CD4-positive, alpha-beta T cell treated with Interleukin-1 beta for 1 hour (primary cell): Measurements from ENCODE around the gene PPL.
"Not testable (repeated sequence)": the region's sequence is repeated elsewhere in the genome, so short reads cannot be mapped to it uniquely, and the experiment has no call there.

Experiments used
- DNase-seq, 2 donors: peaks; one replicate each; pipeline ENCODE4 v3.0.0-alpha.2; 2020 to 2022

PPL gene, protein sequence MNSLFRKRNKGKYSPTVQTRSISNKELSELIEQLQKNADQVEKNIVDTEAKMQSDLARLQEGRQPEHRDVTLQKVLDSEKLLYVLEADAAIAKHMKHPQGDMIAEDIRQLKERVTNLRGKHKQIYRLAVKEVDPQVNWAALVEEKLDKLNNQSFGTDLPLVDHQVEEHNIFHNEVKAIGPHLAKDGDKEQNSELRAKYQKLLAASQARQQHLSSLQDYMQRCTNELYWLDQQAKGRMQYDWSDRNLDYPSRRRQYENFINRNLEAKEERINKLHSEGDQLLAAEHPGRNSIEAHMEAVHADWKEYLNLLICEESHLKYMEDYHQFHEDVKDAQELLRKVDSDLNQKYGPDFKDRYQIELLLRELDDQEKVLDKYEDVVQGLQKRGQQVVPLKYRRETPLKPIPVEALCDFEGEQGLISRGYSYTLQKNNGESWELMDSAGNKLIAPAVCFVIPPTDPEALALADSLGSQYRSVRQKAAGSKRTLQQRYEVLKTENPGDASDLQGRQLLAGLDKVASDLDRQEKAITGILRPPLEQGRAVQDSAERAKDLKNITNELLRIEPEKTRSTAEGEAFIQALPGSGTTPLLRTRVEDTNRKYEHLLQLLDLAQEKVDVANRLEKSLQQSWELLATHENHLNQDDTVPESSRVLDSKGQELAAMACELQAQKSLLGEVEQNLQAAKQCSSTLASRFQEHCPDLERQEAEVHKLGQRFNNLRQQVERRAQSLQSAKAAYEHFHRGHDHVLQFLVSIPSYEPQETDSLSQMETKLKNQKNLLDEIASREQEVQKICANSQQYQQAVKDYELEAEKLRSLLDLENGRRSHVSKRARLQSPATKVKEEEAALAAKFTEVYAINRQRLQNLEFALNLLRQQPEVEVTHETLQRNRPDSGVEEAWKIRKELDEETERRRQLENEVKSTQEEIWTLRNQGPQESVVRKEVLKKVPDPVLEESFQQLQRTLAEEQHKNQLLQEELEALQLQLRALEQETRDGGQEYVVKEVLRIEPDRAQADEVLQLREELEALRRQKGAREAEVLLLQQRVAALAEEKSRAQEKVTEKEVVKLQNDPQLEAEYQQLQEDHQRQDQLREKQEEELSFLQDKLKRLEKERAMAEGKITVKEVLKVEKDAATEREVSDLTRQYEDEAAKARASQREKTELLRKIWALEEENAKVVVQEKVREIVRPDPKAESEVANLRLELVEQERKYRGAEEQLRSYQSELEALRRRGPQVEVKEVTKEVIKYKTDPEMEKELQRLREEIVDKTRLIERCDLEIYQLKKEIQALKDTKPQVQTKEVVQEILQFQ (N-terminal part only)

DNA sequence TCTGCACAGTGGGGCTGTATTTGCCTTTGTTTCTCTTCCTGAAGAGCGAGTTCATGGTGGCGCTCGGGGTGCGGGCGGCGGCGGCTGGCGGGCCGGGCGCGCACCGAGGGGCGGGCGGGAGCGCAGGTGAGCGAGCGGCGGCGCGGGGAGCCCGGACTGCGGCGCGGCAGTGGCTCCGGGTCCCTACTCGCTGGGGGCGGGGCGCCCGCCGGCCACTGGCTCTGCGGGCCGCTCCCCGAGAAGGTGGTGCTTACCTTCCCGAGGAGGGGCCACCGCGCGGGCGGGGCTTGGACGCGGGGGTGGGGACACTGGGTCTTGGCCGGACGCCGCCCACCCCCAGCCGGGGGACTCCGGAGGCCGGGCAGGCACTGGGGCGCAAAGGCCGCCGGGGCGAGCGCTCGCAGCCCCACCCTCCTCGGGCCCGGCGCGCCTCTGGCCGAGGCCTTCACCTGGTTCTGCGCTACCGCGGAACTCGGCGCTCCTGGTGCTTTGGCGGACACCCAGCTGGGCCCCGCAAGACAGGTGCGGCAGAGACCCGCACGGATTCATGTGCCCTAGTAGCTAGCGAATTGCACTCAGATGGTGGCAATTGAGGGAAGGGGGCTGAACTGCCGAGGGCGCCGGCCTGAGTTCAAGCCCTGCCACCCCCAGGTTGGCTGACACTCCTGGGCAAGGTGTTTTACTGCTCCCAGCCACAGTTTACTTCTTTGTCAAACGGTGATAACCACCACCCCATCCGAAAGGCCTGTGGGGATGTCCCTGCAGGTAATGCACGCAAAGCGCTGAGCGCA is at the start of gene PPL:
TSS of gene PPL (minus strand) at position 158 of the 791 bp plus-strand sequence. CDS start at position 55, 103 bp downstream.
- DNase-seq: no peak

DNA sequence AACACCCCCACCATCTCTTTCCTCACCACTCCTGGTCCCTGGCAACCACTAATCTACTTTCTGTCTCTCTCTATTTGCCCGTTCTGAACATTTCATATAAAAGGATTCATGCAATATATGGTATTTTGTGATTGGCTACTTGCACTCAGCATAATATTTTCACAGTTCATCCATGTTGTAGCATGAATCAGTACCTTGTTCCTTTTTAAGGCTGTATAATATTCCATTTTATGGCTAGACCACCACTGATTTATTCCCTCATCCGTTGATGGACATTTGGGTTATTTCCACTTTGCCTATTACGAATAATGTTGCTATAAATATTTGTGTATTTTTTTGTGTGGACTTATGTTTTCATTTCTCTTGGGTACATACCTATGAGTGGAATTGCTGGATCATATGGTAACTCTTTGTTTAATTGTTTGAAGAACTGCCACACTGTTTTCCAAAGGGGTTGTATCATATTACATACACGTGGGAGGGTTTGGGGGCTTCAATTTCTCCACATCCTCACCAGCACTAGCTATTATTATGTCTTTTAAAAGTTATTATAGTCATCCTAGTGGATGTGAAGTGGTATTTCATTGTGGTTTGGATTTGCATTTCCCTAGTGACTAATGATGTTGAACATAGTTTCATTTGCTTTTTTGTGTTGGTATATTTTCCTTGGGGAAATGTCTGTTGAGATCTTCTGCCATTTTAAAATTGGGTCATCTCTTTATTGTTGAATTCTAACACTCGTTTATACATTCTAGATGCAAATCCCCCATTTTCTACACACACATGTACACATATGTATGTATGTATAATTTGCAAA is 47.4 kb upstream of the PPL start:
- DNase-seq: no peak

DNA sequence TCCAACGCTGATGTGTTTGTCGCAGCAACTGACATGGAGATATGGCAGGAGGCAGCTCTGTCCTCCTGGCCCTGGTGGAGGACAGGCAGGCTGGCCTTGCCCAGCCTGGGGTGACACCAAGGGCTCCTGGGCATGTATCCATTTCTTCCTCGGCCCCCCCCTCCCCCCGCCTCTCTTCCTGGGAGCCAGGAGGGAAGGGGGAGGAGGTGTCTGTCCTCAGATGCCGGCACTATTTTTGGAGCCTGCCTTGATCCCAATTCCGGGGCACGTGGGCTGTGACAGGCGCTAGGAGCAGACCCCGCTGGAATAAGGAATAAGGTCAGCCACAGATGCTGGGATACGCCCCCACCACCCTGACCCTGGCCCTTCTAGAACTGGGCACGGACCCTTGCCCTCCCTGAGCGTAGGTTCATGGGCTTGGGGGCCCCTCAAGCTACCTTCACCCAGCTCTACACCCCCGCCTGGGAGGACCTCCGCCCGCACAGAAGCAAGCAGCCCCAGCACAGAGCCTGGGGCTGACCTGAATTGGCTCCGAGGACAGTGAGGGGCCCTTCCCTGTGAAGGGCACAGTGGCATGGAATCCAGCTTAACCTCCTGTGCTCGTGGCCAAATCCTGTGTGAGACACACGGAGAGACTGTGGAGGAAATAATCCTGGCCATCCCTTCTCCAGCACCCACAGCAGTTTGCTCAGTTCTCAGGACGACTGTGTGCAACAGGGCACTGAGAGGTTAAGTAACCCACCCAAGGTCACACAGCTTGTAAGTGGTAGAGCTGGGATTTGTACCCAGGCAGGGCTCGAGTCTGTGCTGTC is 45.3 kb upstream of the PPL start:
- no peak for DNase-seq

DNA sequence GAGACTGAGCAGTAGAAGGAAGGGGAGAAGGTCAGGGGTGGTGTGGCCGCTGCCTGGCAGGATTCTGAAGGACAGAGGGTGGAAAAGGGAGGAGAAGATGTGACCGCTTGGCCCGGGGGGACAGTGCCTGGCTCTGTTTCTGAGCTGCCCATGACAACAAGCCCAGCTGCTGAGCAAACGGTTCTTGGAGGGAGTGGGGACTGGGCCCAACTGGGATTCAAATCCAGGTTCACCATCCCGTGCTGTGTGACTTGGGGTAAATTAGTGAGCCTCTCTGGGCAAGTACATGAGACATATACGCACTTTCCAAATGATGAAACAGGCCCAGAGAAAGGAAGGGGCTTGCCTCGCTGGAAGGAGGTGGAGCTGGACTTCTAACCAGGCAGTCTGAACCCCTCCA is 44.5 kb upstream of the PPL start:
- DNase-seq: no peak

DNA sequence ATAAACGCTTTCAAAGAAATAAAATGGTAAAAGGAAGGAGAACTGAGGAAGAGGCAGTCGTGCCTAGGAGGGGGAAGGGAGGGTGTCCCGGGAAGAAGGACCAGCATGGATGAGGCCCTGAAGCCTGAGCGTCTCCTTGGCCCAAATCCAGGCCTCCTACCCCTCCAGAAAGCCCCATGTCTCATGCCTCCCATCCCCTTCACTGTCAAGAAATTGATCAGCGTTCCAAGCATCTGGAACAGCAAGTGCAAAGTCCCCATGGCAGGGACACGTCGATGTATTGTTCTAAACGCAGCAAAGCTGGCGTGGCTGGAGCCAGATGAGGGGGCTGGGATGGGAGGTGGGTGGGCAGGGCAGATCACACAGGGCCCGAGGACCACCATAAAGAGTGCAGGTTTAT is 43.7 kb upstream of the PPL start:
- no peak for DNase-seq

DNA sequence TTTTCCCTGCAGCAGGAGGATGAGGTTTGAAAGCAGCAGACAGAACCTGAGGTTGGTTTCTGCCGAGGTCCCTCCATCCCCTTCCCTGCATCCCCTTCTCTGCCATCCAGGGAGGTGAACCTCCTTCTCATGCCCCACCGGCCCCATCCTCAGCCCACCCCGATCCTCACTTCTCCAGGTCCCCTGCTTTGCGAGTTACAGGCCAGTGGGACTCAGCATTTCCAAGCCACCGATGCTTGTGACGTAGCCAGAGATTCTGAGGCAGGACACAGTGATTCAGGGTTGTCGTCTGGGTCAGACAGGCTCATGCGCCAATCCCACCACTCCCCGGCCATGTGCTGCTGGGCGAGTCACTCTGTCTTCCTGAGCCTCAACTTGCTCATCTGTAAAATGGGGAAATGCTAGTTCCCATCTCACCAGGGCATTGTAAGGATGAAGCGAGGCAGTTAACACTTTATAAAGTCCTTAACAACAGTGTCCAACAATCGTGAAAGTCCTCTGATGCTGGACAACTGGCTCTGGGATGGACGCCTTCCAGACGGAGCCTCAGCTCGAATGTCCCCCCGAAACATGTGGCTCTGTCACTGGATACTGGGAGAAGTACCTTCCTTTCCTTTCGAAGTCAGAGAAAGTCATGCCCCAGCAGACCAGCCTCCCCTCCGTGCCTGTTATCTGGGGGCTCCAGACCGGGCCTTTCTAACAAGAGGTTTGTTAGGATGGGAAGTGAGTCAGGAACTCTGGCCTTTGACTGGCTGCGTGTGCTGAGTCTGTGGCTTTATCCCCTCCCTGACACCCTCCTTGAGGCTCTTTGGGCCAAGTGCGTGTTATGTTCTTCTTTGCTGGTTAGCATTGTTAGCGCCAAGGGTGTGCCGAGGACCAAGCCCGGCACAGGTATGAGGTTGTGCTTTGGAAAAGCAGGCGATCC is 43.0 kb upstream of the PPL start:
- no peak for DNase-seq

DNA sequence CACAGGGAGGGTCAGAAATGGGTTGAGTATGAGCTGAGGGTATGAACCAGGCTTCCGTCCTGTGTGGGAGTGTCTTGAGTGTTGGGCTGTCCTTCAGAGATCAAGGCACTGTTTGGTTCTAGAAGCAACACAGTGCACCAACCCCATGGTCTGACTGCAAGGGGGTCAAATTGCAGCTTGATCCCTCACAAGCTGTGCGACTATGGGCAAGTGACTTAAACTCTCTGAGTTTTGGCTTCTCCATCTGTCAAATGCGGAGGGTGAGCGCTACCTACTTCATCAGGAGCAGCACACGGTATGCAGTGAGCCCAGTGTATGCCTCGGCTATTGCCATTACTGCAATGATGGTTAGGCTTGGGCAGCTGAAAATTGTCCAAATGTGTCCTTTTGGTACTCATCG is 42.2 kb upstream of the PPL start:
- DNase-seq: no peak

DNA sequence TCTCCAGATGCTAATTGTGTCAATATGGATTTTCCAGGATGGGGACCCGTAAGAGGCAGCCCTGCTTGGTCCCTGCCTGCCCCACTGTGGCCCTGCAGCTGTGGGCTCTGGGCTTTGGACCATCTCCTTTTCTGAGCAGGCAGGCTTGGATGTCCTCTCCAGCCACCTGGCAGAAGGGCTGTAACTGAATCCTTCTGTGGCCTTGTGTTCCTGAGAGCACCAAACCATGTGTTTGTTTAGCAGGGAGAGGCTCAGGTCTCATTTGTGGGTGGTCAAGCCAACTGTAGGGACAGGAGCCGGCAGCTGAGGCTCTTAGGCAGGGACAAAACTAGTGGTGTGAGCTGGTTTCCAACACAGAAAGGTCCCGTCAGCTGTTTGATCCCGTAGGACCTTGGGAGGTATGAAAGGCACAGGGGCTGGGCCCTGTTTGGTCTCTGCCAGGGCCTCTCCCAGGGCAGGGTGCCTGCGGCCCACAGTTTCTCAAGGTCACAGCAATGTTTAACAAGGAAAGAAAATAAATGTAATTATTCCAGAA is 39.7 kb upstream of the PPL start:
- no peak for DNase-seq

DNA sequence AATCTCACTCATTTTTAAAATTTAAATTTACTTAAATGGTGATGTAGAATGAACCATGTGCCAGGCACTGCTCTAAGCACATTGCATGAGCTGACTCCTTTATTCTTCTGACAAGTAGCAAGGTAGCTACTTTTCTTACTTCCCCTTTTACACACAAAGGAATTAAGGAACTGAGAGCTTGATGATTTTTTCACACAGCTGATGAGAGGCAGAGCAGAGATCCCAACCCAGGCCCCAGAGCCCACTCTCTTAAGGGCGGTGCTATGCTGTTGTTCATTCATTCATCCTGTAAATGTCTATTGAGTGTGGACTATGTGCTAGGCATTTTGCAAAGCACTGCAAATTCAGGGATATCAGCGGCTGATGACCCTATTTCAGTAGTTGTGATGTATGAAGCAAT is 39.1 kb upstream of the PPL start:
- no peak for DNase-seq

DNA sequence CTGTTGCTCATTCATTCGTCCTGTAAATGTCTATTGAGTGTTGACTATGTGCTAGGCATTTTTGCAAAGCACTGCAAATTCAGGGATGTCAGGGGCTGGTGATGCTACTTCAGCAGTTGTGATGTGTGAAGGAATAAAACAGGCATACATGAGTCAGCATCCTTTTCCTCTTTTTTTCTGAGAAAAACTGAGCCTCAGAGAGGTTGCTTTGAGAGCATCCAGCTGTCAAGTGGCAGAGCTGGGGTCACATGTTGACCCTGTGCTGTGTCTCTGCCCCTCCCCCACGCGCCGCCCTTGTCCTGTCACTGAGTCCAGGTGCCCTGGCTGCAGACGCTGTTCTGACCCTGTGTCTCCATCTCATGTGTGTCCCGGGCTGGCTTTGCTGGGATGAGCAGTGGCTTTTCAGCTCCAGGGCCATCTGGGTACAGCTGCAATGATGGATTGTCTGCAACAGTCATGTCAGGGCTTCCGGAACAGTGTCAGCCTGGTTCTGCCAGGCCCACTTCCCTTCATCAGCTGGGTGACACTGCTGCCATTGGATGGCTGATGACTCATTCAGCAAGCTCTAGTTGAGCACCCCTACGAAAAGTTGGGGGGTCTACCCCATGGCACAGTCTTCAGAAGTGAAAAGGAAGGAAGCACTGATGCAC is 36.1 kb upstream of the PPL start:
- no peak for DNase-seq

DNA sequence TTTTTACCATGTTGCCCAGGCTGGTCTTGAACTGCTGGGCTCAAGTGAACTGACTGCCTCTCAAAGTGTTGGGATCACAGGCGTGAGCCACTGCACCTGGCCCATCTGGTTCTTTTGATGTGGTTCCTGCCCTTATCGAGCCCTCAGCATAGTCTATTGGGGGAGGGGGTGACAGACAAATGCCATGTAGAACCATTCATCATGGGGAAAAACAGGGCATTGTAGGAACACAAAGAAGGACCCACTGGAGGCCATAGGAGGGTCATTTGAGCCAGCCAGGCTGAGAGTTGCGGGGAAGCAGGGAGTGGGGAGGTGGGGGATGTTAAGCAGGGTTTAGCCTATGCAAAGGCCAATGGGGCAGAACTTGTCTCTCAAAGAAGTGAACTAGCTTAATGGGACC is 33.1 kb upstream of the PPL start:
- no peak for DNase-seq

DNA sequence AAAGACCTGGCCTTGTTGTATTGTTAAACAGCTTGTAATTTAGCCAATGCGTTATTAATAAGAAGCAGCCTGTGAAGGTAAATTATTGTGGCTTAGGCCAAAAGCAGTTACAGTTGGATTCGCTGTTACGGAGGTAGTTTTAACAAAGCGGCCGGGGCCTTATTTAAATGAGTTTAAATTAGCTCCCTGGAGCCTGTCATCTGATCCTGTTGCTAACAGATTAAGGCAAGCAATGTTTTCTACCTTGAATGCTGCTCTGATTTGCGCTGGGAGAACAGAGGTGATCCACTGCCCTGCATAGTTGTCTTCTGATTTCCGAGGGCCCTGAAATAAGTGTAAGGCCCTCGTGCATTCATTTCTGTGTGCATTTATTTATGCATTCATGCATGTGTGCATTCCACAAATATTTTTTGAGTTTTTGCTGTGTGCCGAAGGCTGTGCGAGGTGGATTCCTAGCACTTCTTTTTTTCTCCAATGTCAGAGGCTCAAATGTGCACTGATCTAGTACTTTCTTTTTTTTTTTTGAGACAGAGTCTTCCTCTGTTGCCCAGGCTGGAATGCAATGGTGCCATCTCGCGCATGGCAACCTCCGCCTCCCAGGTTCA is 32.0 kb upstream of the PPL start:
- no peak for DNase-seq

DNA sequence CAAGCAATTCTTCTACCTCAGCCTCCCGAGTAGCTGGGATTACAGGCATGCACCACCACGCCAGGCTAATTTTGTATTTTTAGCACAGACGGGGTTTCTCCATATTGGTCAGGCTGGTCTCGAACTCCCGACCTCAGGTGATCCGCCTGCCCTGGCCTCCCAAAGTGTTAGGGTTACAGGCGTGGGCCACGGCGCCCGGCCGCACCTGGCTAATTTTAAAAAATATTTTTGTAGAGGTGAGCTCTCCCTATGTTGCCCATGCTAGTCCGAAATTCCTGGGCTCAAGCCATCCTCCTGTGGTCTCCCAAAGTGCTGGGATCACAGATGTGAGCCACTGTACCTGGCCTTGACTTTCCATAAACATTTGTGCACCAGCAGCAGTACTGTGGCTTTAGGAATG is 31.3 kb upstream of the PPL start:
- not testable (repeated sequence) for DNase-seq

DNA sequence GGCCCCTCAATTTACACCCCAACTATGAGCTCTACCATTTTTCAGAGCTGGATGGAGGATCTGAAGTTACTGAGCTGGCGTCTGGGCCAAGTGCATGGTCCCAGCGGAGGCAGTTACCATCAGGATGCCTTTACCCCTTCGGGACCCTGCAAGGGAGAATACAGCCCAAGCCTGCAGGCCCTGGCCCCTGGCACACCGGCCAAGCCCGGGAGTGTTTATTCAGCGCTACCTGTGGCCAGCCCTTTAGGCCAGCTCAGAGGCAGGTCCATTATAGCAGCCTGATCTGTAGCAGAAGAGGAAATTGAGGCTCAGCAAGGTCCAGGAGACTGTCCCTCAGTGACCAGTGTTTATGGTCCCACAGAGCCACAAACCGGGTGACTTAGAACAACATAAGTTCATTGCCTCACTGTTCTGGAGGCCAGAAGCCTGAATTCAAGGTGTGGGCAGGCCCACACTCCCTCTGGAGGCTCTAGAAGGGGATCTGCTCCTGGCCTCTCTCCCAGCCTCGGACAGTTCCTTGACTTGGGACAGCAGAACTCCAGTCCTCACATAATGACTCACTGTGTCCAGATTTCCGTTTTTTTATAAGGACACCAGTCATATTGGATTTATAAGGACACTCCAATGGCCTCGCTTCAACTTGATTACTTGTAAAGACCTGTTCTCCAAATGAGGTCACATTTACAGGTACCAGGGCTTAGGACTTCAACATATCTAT is 29.9 kb upstream of the PPL start:
- no peak for DNase-seq

DNA sequence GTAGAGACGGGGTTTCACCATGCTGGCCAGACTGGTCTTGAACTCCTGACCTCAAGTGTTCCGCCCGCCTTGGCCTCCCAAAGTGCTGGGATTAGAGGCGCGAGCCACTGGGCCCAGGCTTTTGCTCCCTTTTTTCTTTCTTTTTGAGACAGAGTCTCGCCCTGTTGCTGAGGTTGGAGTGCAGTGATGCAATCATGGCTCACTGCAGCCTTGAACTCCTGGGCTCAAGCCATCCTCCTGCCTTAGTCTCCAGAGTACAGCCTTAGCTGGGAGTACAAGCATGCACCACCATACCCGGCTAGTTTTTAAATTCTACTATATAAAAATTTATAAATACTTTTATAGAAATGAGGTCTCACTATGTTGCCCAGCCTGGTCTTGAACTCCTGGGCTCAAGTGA is 26.6 kb upstream of the PPL start:
- DNase-seq: not testable (repeated sequence)

DNA sequence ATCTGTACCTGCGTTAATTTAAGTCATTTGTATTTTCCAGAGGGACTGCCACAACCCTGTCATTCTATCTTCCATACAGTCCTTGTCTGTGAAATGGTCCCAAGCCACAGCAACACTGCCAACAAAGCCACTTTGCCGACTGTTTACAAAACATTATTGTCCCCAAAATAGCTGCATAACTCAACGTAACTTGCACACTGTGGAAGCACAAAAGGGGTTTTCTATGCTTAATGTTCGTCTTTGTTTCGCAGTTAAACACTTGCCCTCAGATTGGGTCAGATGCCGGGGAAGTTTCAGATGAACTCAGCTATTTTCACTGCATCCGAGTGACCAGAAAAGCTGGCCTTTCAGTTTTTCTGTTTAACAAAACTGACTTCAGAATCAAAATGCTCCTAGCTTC is 25.8 kb upstream of the PPL start:
- DNase-seq: no peak

DNA sequence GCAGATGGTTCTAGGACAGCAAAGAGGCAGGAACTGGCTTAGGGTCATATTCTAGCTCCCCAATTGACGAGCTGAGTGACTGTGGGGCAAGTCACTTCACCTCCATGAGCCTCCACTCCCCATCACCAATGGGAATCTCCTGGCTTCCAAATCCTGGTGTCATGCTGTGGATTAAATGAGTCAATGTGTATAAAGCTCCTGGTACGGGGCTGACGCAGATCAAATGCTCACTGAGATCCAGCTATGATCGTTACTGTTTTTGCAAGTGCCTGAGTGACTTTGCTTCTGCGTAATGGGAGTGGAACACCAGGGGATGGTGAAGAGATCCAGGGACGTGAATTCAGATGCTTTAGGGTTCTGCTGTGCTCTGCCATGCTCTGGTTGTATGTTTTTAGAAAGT is 23.6 kb upstream of the PPL start:
- DNase-seq: no peak
